Muscle layer of duodenum (tissue), 2 donors: ENCODE measurements around the gene AKAP13.
A peak's percentile ranks its signal among the peaks of the same experiment; 100 is the strongest.

Experiments used
- H3K27ac ChIP-seq: one replicate; pipeline ENCODE4 v1.7.0; 2013; ENCODE audit warnings: mild to moderate bottlenecking, low read length
- H3K27me3 ChIP-seq: one replicate; pipeline ENCODE4 v1.7.0; 2013; ENCODE audit warnings: low read depth, mild to moderate bottlenecking, control low read depth, low read length
- H3K36me3 ChIP-seq, 2 donors: one replicate each; pipeline ENCODE4 v1.7.0; 2013; ENCODE audit warnings: low read length in 2 of 2, control low read depth in 1 of 2, mild to moderate bottlenecking in 1 of 2; ENCODE audit not compliant: insufficient read depth in 2 of 2, control insufficient read depth in 1 of 2
- H3K4me1 ChIP-seq, 2 donors: one replicate each; pipeline ENCODE4 v1.7.0; 2013; ENCODE audit warnings: low read length in 2 of 2, mild to moderate bottlenecking in 2 of 2, control low read depth in 1 of 2, moderate library complexity in 1 of 2; ENCODE audit not compliant: insufficient read depth in 2 of 2, control insufficient read depth in 1 of 2
- H3K4me3 ChIP-seq, 2 donors: one replicate each; pipeline ENCODE4 v1.7.0; 2013; ENCODE audit warnings: low read length in 2 of 2, low read depth in 1 of 2, mild to moderate bottlenecking in 1 of 2
- H3K9me3 ChIP-seq, 2 donors: one replicate each; pipeline ENCODE4 v1.7.0; 2013; ENCODE audit warnings: low read length in 2 of 2, control low read depth in 1 of 2, mild to moderate bottlenecking in 1 of 2; ENCODE audit not compliant: control insufficient read depth in 1 of 2
- donor health status: healthy.

The AKAP13 gene

DNA sequence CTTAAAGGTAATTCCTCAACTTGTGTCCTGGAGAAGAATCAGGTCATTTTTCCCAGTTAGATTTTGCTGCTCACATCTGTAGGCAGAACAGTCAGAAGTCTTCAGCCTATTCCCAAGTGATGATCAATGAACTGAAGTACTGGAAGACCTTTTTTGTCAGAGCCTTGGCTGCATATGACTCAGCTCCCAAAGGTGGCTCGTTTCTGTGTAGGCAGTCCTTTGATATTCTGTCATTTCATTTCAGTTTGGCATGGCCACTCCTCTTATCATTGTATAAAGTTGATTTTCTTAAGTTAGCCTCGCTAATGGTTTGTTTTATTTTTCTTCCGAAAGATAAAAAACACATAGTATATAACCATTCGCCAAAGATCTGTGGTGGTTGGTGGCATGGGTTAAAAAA lies 323.7 kb downstream of the AKAP13 start:
- Histone ChIP-seq H3K9me3 (no peaks in the 10 kb centered on the region), H3K27ac (peak overlapping the region; percentile 25), H3K4me3 (no peak overlapping the region), H3K4me1 (peaks cover 22 to 41% of the 10 kb centered on the region in 2 donors), H3K27me3 (no peaks in the 10 kb centered on the region), H3K36me3 (peaks cover 7 to 22% of the 10 kb centered on the region in 2 donors)

DNA sequence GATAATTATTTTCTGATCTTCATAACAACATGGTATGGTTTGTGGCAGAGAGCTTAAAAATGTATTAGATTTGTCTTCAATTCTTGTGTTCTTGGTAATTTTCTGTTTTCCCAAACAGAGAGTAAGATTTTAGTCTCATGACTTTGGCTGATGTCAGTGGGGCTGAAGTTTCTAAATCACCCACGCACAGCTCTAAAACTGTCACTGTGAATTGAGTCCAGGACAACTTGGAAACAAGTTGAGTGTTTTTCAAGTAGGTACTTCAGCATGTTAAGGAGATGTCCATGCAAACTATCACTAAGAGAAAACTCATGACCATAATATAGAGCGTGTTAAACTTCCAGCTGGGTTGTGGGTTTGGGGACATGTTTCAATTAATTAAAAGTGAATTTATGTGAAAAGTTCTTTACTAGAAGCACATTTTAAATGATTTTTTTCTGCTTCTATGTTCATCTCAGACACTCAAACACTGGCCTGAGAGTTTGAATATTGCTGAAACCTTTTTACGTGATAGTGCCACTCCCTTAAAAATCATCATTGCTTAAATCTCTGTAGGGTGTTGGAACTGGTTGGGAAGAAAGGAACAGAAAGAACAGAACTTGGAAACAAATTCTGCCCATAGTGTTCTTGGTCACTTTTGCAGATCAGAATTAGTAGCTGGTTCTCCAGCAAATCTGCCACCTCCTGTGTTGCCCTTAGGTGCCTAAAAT lies 324.5 kb downstream of the AKAP13 start:
- H3K27me3 ChIP-seq: no peaks in the 10 kb centered on the region
- no peak overlapping the region for H3K4me3 ChIP-seq
- H3K27ac ChIP-seq: peak overlapping the region; percentile 25
- H3K9me3 ChIP-seq: no peaks in the 10 kb centered on the region
- peaks cover 7 to 20% of the 10 kb centered on the region in 2 donors for H3K36me3 ChIP-seq
- H3K4me1 ChIP-seq: peaks cover 22 to 41% of the 10 kb centered on the region in 2 donors

DNA sequence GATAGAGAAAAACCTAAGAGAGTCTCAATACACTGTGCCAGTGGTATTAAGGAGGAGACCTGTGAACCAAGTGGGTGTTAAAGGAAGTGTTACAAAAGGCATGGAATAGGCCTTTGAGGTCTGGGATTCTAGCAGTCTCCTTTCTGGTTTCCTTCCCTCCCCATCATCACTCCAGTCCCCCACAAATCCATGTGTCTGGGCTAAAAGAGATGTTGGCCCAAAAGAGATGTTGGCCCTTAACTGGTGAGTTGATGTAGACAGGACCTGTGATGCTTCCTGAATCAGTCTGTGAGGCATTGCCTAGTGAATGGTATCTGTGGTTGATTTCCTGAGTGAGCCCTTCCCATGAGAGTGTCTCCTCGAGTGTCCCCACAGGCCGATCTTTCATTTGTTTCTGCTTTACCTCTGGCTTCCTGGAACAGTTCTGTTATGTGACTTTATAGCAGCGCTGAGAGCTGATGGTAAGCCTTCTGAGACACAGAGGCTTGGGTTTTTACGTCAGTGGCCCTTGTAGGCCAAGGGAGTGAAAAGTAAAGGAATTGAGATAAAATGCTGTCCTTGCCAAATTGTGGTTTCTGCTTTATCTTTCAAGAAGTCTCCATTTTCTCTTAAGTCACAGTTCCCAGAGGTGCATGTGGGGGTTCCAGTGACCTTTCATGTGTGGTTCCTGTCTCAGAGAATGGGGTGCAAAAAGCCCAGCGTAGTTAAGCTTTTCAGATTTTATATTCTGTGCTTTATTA lies 326.5 kb downstream of the AKAP13 start:
- Histone ChIP-seq H3K4me3 (peak overlapping the region; percentile 27 to 37), H3K4me1 (peaks cover 22 to 41% of the 10 kb centered on the region in 2 donors), H3K27ac (peak overlapping the region; percentile 93), H3K27me3 (no peaks in the 10 kb centered on the region), H3K36me3 (peaks cover 10 to 28% of the 10 kb centered on the region in 2 donors), H3K9me3 (no peaks in the 10 kb centered on the region)

DNA sequence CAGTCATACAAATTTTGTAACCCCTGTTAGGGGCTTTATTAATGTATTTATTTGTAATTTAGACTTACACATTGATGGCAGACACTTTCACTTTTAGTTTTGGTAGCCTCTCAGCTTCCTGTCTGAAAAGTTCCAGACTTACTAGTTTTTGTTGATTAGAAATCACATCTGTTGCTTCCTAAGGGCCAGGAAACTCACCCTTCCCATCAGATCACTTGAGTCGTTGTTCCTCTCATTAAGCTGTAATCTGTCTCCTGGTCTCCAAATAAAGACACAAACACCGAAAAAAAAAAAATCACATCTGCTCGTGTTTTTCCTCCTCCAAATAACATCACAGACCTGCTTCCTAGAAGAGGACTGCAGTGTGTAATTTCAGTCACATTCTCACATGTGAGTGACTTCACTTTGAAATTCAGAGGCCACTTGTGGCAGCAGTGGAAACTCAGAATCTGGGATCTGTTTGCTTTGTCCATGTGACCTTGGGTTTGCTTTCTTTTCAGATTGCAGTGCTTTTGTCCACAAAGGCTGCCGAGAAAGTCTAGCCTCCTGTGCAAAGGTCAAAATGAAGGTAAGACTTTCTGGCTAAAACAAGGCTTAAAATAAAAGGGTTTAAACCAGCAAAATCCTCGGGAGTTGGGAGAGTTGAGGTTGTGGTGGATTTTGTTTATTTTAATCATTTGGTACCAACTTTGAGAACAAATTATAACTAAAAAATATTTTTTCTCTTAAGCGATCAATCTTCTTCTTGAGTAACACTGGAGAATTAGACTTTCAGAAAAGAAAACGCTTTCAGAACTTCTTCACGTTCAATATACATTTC lies 327.3 kb downstream of the AKAP13 start:
- no peaks in the 10 kb centered on the region for H3K27me3 ChIP-seq
- peaks cover 22 to 34% of the 10 kb centered on the region in 2 donors for H3K4me1 ChIP-seq
- peak overlapping the region; percentile 93 for H3K27ac ChIP-seq
- H3K36me3 ChIP-seq: peaks cover 16 to 35% of the 10 kb centered on the region in 2 donors
- no peaks in the 10 kb centered on the region for H3K9me3 ChIP-seq
- H3K4me3 ChIP-seq: peak overlapping the region; percentile 27 to 37

DNA sequence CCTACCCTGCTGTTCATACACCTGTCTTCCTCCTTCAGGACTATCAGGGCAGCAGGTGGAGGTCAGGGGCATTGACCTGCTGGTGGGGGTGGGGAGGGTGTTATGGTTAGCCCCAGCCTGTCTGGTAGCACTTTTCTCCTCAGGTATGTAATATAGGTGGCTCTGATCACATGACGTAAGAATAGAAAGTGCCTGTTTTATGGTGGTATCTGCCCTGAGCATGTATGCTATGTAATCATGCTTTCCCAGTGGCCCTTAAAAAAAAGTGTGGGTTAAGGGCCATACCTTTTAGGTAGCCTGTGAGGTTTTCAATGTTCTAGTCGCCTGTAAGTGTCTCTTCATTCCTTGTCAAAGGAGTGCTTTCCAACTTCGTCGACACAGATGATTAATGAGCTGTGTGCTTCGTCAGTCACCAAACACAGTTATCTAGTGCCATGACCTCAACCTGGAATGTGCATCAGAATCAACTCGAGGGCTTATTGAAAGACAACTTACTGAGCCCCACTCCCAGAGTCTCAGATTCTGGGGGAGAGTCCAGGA lies 328.1 kb downstream of the AKAP13 start:
- Histone ChIP-seq H3K27ac (peak overlapping the region; percentile 93), H3K27me3 (no peaks in the 10 kb centered on the region), H3K4me3 (no peak overlapping the region), H3K4me1 (peaks cover 22 to 28% of the 10 kb centered on the region in 2 donors), H3K9me3 (no peaks in the 10 kb centered on the region), H3K36me3 (peaks cover 16 to 37% of the 10 kb centered on the region in 2 donors)

DNA sequence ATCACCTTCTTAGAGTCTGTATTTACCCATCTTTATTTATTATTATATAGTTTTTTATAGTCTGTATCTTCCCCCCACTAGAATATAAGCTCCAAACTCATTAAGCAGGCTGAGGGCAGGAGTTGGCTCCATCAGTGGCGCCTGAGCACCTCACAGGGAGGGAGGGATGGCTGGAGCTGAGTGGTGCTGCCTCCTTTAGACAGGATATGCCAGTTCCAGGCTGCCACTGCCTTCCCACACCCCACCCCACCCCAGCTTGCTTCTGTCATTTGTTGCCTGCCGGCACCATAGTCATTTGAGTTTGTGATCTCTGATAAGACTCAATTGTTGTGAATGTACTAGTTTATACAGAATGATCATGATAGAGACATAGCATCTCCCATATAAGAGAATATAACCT lies 328.8 kb downstream of the AKAP13 start:
- Histone ChIP-seq H3K36me3 (peaks cover 20 to 39% of the 10 kb centered on the region in 2 donors), H3K9me3 (no peaks in the 10 kb centered on the region), H3K4me3 (no peak overlapping the region), H3K27ac (peak overlapping the region; percentile 93), H3K4me1 (peaks cover 17 to 24% of the 10 kb centered on the region in 2 donors), H3K27me3 (no peaks in the 10 kb centered on the region)

DNA sequence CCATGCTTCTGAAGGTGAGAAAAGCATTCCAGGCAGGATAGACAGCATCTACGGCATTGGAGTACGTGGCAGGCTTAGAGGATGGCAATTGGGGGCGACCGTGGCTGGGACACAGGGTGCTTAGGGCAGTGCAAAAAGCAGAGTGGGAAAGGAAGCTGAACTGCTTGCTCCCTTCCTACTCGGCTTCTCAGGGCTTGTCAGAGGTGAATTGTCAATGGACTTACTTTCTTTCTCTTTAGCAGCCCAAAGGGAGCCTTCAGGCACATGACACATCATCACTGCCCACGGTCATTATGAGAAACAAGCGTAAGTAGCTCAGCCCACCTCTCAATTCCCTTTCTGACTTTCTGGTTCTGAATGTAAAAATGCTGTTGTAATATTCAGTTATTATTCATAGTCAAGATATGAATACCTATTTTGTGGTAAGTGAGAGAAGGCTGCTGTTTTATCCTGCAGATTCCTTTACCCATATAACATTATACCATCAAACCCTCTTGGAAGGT lies 330.0 kb downstream of the AKAP13 start:
- no peak overlapping the region for H3K4me3 ChIP-seq
- peaks cover 16 to 19% of the 10 kb centered on the region in 2 donors for H3K4me1 ChIP-seq
- no peak overlapping the region for H3K27ac ChIP-seq
- no peaks in the 10 kb centered on the region for H3K27me3 ChIP-seq
- H3K9me3 ChIP-seq: no peaks in the 10 kb centered on the region
- H3K36me3 ChIP-seq: peaks cover 20 to 45% of the 10 kb centered on the region in 2 donors

DNA sequence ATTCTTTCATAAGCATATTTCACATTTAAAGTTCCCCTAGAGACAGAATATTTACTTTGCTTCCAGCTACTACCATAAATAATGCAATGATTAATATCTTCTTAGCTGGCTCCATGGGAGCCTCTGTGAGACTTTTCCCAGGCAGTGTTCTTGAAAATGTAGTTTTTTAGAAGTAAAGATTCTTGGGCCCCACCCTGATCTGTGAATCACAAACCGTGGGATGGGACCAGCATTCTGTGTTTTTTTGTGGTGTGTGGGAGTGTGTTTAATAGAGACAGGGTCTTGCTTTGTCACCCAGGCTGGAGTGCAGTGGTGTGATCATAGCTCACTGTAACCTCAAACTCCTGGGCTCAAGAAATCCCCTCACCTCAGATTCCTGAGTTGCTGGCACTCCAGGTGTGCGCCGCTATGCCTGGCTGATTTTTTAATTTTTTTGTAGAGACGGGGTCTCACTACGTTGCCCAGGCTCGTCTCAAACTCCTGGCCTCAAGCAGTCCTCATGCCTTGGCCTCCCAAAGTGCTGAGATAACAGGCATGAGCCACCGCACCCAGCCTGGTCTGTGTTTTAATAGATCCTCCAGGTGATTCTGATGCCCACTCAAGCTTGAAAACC lies 331.3 kb downstream of the AKAP13 start:
- no peak overlapping the region for H3K27ac ChIP-seq
- H3K36me3 ChIP-seq: peaks cover 31 to 52% of the 10 kb centered on the region in 2 donors
- H3K9me3 ChIP-seq: no peaks in the 10 kb centered on the region
- H3K4me3 ChIP-seq: no peak overlapping the region
- H3K4me1 ChIP-seq: peaks cover 9 to 10% of the 10 kb centered on the region in 2 donors
- no peaks in the 10 kb centered on the region for H3K27me3 ChIP-seq

DNA sequence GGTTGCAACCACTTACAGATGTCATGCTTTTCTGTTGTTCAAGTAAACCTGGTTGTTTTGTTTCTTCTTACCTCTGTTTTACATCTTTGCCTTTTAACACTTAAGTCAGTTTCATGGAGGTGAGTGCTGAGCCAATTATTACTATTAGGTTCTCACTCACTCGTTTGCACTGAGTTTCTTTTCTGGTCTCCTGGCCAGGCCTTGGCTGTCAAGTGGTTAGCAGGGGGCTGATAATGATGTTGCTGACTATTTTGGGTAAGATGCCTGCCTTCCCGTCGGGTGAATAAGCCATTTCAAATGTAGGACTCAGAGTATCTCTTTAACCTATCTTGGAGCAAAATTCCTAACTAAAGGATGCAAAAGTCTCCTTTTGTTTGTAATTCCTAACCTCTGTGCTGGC lies 335.9 kb downstream of the AKAP13 start:
- Histone ChIP-seq H3K27ac (no peak overlapping the region), H3K36me3 (peaks cover 65 to 71% of the 10 kb centered on the region in 2 donors), H3K4me1 (no peaks in the 10 kb centered on the region), H3K27me3 (no peaks in the 10 kb centered on the region), H3K4me3 (no peak overlapping the region), H3K9me3 (no peaks in the 10 kb centered on the region)

DNA sequence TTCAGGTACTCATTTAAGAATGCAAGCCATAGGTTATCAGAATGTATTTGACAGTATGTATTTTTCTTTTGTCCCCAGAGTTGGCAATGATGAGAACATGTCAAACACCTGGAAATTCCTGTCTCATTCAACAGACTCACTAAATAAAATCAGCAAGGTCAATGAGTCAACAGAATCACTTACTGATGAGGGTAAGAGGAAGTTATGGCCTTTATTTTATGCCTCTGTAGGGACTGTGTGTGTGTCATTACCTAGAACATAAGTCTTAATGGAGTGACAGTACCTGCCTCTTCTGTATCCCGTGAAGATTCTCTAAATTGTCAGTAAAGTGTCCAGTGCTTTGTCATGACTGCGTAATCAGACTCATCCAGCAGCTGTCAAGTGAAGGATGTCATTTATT lies 336.8 kb downstream of the AKAP13 start:
- no peak overlapping the region for H3K27ac ChIP-seq

More for the DNA sequence above, 336.8 kb downstream of the AKAP13 start:
- Histone ChIP-seq H3K4me3 (no peak overlapping the region), H3K36me3 (peaks cover 70 to 73% of the 10 kb centered on the region in 2 donors), H3K9me3 (no peaks in the 10 kb centered on the region), H3K4me1 (no peaks in the 10 kb centered on the region), H3K27me3 (no peaks in the 10 kb centered on the region)
